ENCODE measurements around the gene FRMD5.

GRCh38 chr15:43854801-43855200 is 340.3 kb downstream of the FRMD5 start:
- TF ChIP-seq, protein P1, sequence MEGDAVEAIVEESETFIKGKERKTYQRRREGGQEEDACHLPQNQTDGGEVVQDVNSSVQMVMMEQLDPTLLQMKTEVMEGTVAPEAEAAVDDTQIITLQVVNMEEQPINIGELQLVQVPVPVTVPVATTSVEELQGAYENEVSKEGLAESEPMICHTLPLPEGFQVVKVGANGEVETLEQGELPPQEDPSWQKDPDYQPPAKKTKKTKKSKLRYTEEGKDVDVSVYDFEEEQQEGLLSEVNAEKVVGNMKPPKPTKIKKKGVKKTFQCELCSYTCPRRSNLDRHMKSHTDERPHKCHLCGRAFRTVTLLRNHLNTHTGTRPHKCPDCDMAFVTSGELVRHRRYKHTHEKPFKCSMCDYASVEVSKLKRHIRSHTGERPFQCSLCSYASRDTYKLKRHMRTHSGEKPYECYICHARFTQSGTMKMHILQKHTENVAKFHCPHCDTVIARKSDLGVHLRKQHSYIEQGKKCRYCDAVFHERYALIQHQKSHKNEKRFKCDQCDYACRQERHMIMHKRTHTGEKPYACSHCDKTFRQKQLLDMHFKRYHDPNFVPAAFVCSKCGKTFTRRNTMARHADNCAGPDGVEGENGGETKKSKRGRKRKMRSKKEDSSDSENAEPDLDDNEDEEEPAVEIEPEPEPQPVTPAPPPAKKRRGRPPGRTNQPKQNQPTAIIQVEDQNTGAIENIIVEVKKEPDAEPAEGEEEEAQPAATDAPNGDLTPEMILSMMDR (IDR thresholded peaks at IDR 0.05) = no peak
- no peak for TF ChIP-seq POLR2A (IDR thresholded peaks at IDR 0.05)
